Vagina (tissue), 2 donors: ENCODE results near the gene TLNRD1. TPM values are rescaled to one million over a fixed set of nuclear protein-coding genes. Genes with fewer than 3 reads are reported as not detected.
"Not testable (repeated sequence)": the region's sequence is repeated elsewhere in the genome, so short reads cannot be mapped to it uniquely, and the experiment has no call there.

ENCODE experiments used
- DNase-seq, 2 donors: peaks; one replicate each; pipeline ENCODE4 v3.0.0-alpha.2; 2017; ENCODE audit errors: extremely low spot score in 2 of 2
- H3K27ac ChIP-seq: fragments of 200-600 bp; sonication (generic); one replicate; pipeline ENCODE4 v1.5.1; 2019
- H3K27me3 ChIP-seq: fragments of 200-600 bp; sonication (generic); one replicate; pipeline ENCODE4 v1.5.1; 2019
- H3K36me3 ChIP-seq, 2 donors: fragments of 200-600 bp; sonication (generic); one replicate each; pipeline ENCODE4 v1.5.1; 2017 to 2019
- H3K4me1 ChIP-seq: fragments of 200-600 bp; sonication (generic); one replicate; pipeline ENCODE4 v1.5.1; 2019
- H3K4me3 ChIP-seq, 2 donors: fragments of 200-600 bp; sonication (generic); 1 replicate in 1 of 2; 2 replicates in 1 of 2; pipeline ENCODE4 v1.5.1; 2016 to 2019
- H3K9me3 ChIP-seq: fragments of 200-600 bp; sonication (generic); one replicate; pipeline ENCODE4 v1.5.1; 2019
- POLR2A ChIP-seq, 2 donors: fragments of 450-650 bp; IDR thresholded peaks; one replicate each; pipeline ENCODE4 v1.6.1; 2017; ENCODE audit warnings: antibody characterized with exemption in 2 of 2, mild to moderate bottlenecking in 2 of 2, moderate library complexity in 2 of 2
- POLR2AphosphoS5 ChIP-seq, 2 donors: sonication (generic); formaldehyde crosslinking; IDR thresholded peaks; one replicate each; pipeline ENCODE4 v1.9.0; 2017; ENCODE audit warnings: antibody characterized with exemption in 2 of 2, mild to moderate bottlenecking in 2 of 2, low read depth in 1 of 2; ENCODE audit not compliant: insufficient read depth in 1 of 2
- intact Hi-C: fragments of 100-400 bp; cut with DNase I; formaldehyde crosslinking; loops from one replicate; pipeline ENCODE4 v1.15.1; 2023
- total RNA-seq: library from RNA; depleted of rRNA; stranded (reverse); fragments of >200 nt; gene quantifications from one replicate; pipeline ENCODE4 v1.2.3, GENCODE V29; 2016
- TF ChIP-seq, protein P1 (sequence below), 3 experiments: fragments of 450-650 bp in 2 of 3; fragments of 200-600 bp in 1 of 3; sonication (generic) in 1 of 3; IDR thresholded peaks; one replicate each; pipeline ENCODE4 v1.5.1; 2017 to 2019; ENCODE audit warnings: antibody characterized with exemption in 3 of 3, mild to moderate bottlenecking in 2 of 3, moderate library complexity in 2 of 3

TLNRD1 gene
- 28.0 TPM for total RNA-seq

DNA sequence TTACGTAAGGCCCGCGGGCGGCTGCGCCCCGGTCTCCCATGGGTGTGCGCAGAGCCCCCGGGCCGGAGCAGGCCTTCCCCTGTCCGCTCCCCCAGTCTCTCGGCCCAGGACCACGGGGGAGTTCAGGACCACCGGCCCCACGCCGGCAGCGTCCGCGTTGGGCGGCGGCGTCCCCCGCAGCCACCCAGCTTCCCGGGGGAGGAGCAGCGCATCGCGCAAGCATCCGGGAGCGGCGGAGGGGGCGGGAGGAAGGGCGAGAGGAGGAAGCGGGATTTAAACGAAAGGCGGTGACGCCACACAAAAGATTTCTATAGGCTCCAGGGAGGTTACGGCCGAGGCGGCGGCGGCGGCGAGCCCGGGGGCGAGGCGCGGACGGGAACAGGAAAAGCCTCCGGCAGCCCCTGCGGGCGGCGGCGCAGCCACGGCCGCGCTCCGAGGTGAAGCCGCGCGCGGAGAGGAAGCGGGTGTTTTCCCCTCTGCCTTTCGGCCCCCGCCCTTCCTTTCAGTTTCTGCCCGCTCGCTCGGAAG, at the start of gene TLNRD1:
Gene TLNRD1 (plus strand): TSS at position 300 of the 528 bp plus-strand sequence. CDS start 1,349 bp downstream, outside the sequence.
- Histone ChIP-seq H3K36me3 (peaks cover 0 to 17% of the 10 kb centered on the region in 2 donors), H3K4me3 (peak within 1 kb of the TSS; percentile 82 to 96), H3K27ac (peak within 1 kb of the TSS; percentile 97), H3K27me3 (no peaks in the 10 kb centered on the region), H3K4me1 (peaks cover 45% of the 10 kb centered on the region), H3K9me3 (no peaks in the 10 kb centered on the region)
- DNase-seq = peak in 1 of 2 donors; percentile 94
- intact Hi-C loops = no loop called here
- TF ChIP-seq POLR2AphosphoS5 (IDR thresholded peaks at IDR 0.05; ENCODE audit: insufficient read depth in 1 of 2, low read depth in 1 of 2) (peak; percentile 17 to 99), POLR2A (IDR thresholded peaks at IDR 0.05) (peak in 1 of 2 donors; percentile 84)
- TF ChIP-seq, protein P1, sequence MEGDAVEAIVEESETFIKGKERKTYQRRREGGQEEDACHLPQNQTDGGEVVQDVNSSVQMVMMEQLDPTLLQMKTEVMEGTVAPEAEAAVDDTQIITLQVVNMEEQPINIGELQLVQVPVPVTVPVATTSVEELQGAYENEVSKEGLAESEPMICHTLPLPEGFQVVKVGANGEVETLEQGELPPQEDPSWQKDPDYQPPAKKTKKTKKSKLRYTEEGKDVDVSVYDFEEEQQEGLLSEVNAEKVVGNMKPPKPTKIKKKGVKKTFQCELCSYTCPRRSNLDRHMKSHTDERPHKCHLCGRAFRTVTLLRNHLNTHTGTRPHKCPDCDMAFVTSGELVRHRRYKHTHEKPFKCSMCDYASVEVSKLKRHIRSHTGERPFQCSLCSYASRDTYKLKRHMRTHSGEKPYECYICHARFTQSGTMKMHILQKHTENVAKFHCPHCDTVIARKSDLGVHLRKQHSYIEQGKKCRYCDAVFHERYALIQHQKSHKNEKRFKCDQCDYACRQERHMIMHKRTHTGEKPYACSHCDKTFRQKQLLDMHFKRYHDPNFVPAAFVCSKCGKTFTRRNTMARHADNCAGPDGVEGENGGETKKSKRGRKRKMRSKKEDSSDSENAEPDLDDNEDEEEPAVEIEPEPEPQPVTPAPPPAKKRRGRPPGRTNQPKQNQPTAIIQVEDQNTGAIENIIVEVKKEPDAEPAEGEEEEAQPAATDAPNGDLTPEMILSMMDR (IDR thresholded peaks at IDR 0.05) = no peak

DNA sequence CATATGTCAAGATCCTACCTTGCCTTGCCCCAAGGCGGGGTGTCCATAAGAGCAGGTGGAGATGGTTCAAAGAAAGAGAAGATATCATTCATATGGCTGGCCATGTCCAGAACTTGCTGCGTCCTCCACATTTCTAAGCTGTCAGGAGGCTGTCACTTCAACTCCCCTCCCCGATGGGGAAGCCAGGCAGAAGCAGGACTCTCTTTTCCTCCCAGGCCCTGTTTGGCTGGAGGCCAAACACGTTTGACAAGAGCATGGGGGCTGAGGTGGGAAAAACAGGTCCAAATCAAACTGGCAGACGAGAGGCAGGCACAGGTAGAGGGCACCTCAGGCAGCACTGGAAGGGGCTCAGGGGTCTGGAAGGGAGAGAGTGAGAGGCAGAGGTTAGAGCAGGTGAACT, 48.8 kb upstream of the TLNRD1 start:
- DNase-seq = no peak
- intact Hi-C loops = no loop called here
- peaks cover 0 to 49% of the 10 kb centered on the region in 2 donors for H3K36me3 ChIP-seq
- no peaks in the 10 kb centered on the region for H3K9me3 ChIP-seq
- H3K27ac ChIP-seq = no peak overlapping the region
- TF ChIP-seq POLR2AphosphoS5 (IDR thresholded peaks at IDR 0.05; ENCODE audit: insufficient read depth in 1 of 2, low read depth in 1 of 2) (no peak), POLR2A (IDR thresholded peaks at IDR 0.05) (no peak)
- TF ChIP-seq, protein P1 (IDR thresholded peaks at IDR 0.05) = no peak
- no peaks in the 10 kb centered on the region for H3K27me3 ChIP-seq
- peaks cover 5% of the 10 kb centered on the region for H3K4me1 ChIP-seq
- H3K4me3 ChIP-seq = no peak overlapping the region

DNA sequence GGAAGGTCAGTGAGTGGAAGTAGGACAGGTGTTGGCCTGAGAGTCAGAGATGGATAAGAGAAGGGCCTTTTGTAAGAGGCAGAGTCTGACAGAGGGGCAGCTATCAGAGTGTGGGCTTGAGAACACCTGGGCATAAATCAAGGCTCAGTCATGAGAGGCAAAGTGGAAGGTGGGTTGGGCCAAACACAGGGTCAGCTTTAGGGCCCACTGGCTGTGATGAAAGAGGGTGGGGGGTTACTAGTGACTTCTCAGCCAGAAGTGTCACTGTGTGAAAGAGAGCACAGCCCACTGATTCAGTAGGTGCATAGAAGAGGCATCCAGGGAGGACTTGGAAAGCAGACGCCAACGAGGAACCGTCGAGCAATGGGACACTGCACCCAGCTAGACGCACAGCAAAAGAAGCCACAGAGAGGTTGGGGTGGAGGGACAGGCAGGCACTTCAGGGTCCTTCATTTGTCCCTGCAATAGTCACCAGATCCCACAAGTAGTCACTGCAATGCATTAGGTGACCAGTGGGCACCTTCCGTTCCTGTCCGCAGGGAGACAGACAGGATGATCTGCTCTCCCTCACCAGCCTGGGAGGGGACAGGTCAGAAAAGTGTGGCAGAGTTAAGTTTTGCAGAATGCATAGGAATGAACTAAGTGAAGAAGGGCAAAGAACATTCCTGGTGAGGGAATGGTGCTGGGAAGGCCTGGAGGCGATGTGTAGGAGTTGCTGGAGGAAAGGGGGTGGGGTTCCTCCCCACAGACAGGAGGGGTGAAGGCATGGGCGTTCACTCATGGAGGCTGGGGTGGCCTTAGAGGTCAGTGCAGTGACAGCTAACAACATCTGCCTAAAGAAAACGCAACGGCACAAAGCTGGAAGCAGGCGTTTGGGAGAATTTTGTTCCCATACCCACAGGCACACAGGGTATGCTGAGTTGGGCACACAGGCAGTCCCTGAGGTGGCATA, 47.4 kb upstream of the TLNRD1 start:
- intact Hi-C loops = no loop called here
- H3K36me3 ChIP-seq = peaks cover 0 to 39% of the 10 kb centered on the region in 2 donors

DNA sequence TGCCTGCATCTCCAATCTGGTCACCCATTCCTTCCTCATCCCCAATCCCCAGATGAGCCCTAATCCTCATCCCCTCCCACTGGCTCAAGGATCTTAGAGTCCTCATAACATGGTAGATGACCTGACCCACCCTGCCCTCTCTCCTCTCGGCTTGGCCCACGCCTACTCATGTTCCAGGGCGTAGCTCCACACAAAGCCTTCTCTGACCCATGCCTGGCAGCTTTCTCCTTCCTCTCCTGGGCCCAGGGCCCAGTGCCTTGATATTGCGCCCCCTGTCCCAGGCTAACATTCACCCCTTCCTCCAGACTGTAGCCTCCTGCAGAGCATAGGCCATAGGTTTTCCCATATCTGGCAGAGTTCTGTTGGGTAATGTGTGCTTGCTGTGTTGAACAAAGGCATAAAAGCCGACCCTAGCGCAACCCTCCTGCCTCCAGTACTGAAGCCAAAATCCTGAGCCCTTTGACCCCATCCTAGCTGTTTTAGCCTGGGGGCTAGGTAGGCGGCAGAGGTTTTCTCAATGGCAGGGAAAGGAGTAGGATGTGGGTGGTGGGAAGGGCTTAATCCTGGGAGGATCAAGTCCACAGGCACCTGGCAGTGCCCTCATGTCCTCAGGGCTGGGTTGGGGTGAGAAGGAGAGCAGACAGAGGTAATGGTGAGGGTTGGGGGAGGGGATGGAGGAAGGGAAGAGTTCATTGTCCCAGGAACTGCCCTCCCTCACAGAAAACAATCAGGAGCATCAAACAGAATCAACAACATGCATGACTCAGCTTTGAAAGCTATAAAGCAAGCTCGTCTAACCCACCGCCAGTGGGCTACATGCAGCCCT, 46.6 kb upstream of the TLNRD1 start:
- no peak overlapping the region for H3K27ac ChIP-seq
- intact Hi-C loops = no loop called here
- H3K36me3 ChIP-seq = peaks cover 0 to 37% of the 10 kb centered on the region in 2 donors
- no peak for TF ChIP-seq POLR2A (IDR thresholded peaks at IDR 0.05)
- TF ChIP-seq POLR2AphosphoS5 (IDR thresholded peaks at IDR 0.05; ENCODE audit: insufficient read depth in 1 of 2, low read depth in 1 of 2) = no peak
- TF ChIP-seq, protein P1 (IDR thresholded peaks at IDR 0.05) = no peak
- no peaks in the 10 kb centered on the region for H3K27me3 ChIP-seq
- H3K4me1 ChIP-seq = peaks cover 5% of the 10 kb centered on the region
- no peaks in the 10 kb centered on the region for H3K9me3 ChIP-seq
- peak in 1 of 2 donors; percentile 75 for DNase-seq
- no peak overlapping the region for H3K4me3 ChIP-seq

More for the DNA sequence above, 47.4 kb upstream of the TLNRD1 start:
- Histone ChIP-seq H3K27me3 (no peaks in the 10 kb centered on the region), H3K4me1 (peaks cover 5% of the 10 kb centered on the region), H3K9me3 (no peaks in the 10 kb centered on the region), H3K27ac (no peak overlapping the region), H3K4me3 (no peak overlapping the region)
- TF ChIP-seq POLR2AphosphoS5 (IDR thresholded peaks at IDR 0.05; ENCODE audit: insufficient read depth in 1 of 2, low read depth in 1 of 2) = no peak
- TF ChIP-seq, protein P1 (IDR thresholded peaks at IDR 0.05) = no peak
- TF ChIP-seq POLR2A (IDR thresholded peaks at IDR 0.05) = no peak
- DNase-seq = peak in 1 of 2 donors; percentile 44

DNA sequence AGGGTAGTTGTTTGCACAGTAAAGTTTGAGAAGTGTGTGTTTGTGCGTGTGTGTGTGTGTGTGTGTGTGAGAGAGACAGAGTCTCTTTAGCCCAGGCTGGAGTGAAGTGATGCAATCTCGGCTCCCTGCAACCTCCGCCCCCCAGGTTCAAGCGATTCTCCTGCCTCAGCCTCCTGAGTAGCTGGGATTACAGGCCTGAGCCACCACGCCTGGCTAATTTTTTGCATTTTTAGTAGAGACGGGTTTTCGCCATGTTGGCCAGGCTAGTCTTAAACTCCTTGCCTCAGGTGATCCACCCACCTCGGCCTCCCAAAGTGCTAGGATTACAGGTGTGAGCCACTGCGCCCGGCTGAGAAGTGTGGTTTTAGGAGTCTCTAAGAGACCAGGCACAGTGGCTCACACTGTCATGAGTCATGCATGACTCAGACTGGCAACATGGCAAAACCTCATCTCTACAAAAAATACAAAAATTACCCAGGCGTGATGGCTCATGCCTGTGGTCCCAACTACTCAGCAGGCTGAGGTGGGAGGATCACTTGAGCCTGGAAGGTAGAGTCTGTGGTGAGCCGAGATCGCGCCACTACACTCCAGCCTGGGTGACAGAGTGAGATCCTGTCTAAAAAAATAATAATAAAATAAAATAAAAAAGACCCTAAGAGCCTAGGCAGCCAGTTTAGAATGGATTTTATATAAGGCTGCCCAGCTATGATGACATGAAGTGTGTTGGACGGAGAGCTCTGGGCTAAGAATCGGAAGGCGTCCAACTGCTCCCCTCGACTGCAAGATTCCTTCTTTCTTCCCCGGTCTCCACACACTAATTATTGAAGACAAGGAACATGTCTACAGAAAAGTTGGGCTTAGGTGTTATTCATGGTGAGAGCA, 44.9 kb upstream of the TLNRD1 start:
- H3K36me3 ChIP-seq = peaks cover 0 to 28% of the 10 kb centered on the region in 2 donors
- peak in 1 of 2 donors; percentile 71 for DNase-seq
- H3K27me3 ChIP-seq, H3K9me3 ChIP-seq, H3K4me1 ChIP-seq, H3K27ac ChIP-seq, H3K4me3 ChIP-seq, intact Hi-C loops: not testable (repeated sequence)
